ENCODE results near the gene BRD3.

- TF ChIP-seq ATF3 (CRISPR knock-in tag; conservative IDR thresholded peaks at IDR 0.05) (no peak), TEAD4 (CRISPR knock-in tag; IDR thresholded peaks at IDR 0.05) (no peak), KAT7 (CRISPR knock-in tag; IDR thresholded peaks at IDR 0.05; ENCODE audit: borderline replicate concordance) (no peak), NR1H2 (CRISPR knock-in tag; IDR thresholded peaks at IDR 0.05) (no peak)
These were observed 31.4 kb upstream of the BRD3 start for GRCh38 chr9:134099123-134099761.
